K562 (cell line): ENCODE data around the gene RBMS1. TPM values are rescaled to one million over a fixed set of nuclear protein-coding genes. Genes with fewer than 3 reads are reported as not detected.

Experiments
- ATAC-seq: fragments of 200-7000 bp; cut with Tn5 transposase; 3 replicates; pipeline ENCODE4 v1.9.1; 2020; ENCODE audit warnings: moderate library complexity
- BruUV-seq: library from RNA; stranded (reverse); fragments of 400-500 nt; replicated peaks from 2 replicates; lab custom pipeline; 2021; lab: Mats Ljungman, UMichigan
- CTCF ChIA-PET: fragments of 300-600 bp; formaldehyde crosslinking; extraction: SDS; loops from one replicate; lab custom pipeline; 2021; ENCODE audit warnings: low intra/inter-chr PET ratio; lab: Yijun Ruan, JAX
- POLR2A ChIA-PET: fragments of 300-600, 350-650 bp; sonication (Branson Sonifier 250); formaldehyde crosslinking; extraction: SDS; loops from one replicate; lab custom pipeline; 2021; ENCODE audit warnings: antibody characterized with exemption, inconsistent platforms; lab: Yijun Ruan, JAX
- DNase-seq, 4 experiments: peaks; one replicate each; pipeline versions ENCODE4 v3.0.0 to v3.0.0-alpha.2; 2011 to 2018; ENCODE audit warnings: low spot score in 3 of 4, mixed read lengths in 3 of 4; ENCODE audit errors: extremely low read depth in 1 of 4
- FAIRE-seq: peaks from 2 replicates; lab custom pipeline; 2011; peaks lifted over from hg19 to GRCh38; lab: Jason Lieb, UNC
- H2AFZ ChIP-seq: 2 replicates; pipeline ENCODE4 v1.6.0; 2011; ENCODE audit warnings: low read depth, low read length, control low read depth, inconsistent platforms
- H3K27ac ChIP-seq: fragments of 200-600 bp; 3 replicates; pipeline ENCODE4 v1.8.0; 2011; ENCODE audit warnings: low read depth, mild to moderate bottlenecking, control low read depth, inconsistent platforms, low read length, moderate library complexity, mixed read lengths; ENCODE audit errors: extremely low read depth
- H3K27me3 ChIP-seq, 2 experiments: fragments of 300-600 bp in 1 of 2; 2 replicates in 1 of 2; 3 replicates in 1 of 2; pipeline versions ENCODE4 v1.6.0 to v1.8.0; 2011; ENCODE audit warnings: inconsistent platforms in 2 of 2, low read length in 2 of 2, mild to moderate bottlenecking in 1 of 2, mixed read lengths in 1 of 2, moderate library complexity in 1 of 2; ENCODE audit not compliant: control insufficient read depth in 2 of 2, insufficient read depth in 2 of 2
- H3K36me3 ChIP-seq: fragments of 300-600 bp; 3 replicates; pipeline ENCODE4 v1.8.0; 2011; ENCODE audit warnings: mild to moderate bottlenecking, low read length, inconsistent platforms; ENCODE audit not compliant: control insufficient read depth, insufficient read depth
- H3K4me1 ChIP-seq, 2 experiments: fragments of 200-600 bp in 1 of 2; replicated peaks in 1 of 2; 2 replicates in 1 of 2; 3 replicates in 1 of 2; pipeline versions ENCODE4 v1.5.1 to v1.8.0; 2011; ENCODE audit warnings: inconsistent platforms in 2 of 2, low read length in 2 of 2, mild to moderate bottlenecking in 1 of 2, mixed read lengths in 1 of 2, moderate library complexity in 1 of 2; ENCODE audit not compliant: control insufficient read depth in 2 of 2, insufficient read depth in 2 of 2
- H3K4me2 ChIP-seq: 2 replicates; pipeline ENCODE4 v1.6.1; 2011; ENCODE audit warnings: low read length, control low read depth, inconsistent platforms, mixed read lengths; ENCODE audit not compliant: insufficient read depth
- H3K4me3 ChIP-seq: fragments of 200-600 bp; sonication (generic), shearing (Covaris generic); 2 replicates; pipeline ENCODE4 v1.5.1; 2016; ENCODE audit warnings: control low read depth, inconsistent platforms
- H3K79me2 ChIP-seq: fragments of 200-600 bp; 3 replicates; pipeline ENCODE4 v1.8.0; 2011; ENCODE audit warnings: low read length, inconsistent platforms; ENCODE audit not compliant: control insufficient read depth, insufficient read depth
- H3K9ac ChIP-seq, 2 experiments: 2 replicates each; pipeline versions ENCODE4 v1.6.0 to v1.6.1; 2011; ENCODE audit warnings: low read depth in 2 of 2, low read length in 2 of 2, control low read depth in 1 of 2, inconsistent platforms in 1 of 2, mild to moderate bottlenecking in 1 of 2, mixed read lengths in 1 of 2; ENCODE audit not compliant: insufficient read depth in 1 of 2
- H3K9me1 ChIP-seq: one replicate; pipeline ENCODE4 v1.6.0; 2011; ENCODE audit warnings: inconsistent platforms, mild to moderate bottlenecking, low read length, moderate library complexity; ENCODE audit not compliant: control insufficient read depth, insufficient read depth
- H3K9me3 ChIP-seq: replicated peaks from 2 replicates; pipeline ENCODE4 v1.5.1; 2011; ENCODE audit warnings: low read depth, low read length, inconsistent platforms; ENCODE audit not compliant: control insufficient read depth, insufficient read depth
- H4K20me1 ChIP-seq: replicated peaks from 2 replicates; pipeline ENCODE4 v1.6.1; 2011; ENCODE audit warnings: low read length, inconsistent platforms, mixed read lengths; ENCODE audit not compliant: control insufficient read depth, insufficient read depth
- CREM ChIP-seq: IDR thresholded peaks from 2 replicates; pipeline ENCODE4 v1.6.1; 2014; ENCODE audit warnings: antibody characterized with exemption, low read depth
- HCFC1 ChIP-seq: IDR thresholded peaks from 2 replicates; pipeline ENCODE4 v1.6.1; 2012; ENCODE audit warnings: low read depth, low read length, improper control_type of control experiment
- HDAC8 ChIP-seq: fragments of 450-650 bp; IDR thresholded peaks from 2 replicates; pipeline ENCODE4 v1.6.1; 2016; ENCODE audit warnings: mild to moderate bottlenecking, missing genetic modification characterization, moderate library complexity, missing compliant biosample characterization
- HDGF ChIP-seq: fragments of 450-650 bp; IDR thresholded peaks from 2 replicates; pipeline ENCODE4 v1.6.1; 2016
- JUNB ChIP-seq: fragments of 450-650 bp; formaldehyde crosslinking; conservative IDR thresholded peaks from 2 replicates; pipeline ENCODE4 v1.4.0; 2020; ENCODE audit warnings: mild to moderate bottlenecking
- KDM4B ChIP-seq, 2 experiments: fragments of 450-650 bp in 1 of 2; sonication (generic) in 1 of 2; IDR thresholded peaks; 2 replicates each; pipeline ENCODE4 v1.6.1; 2016 to 2017; ENCODE audit warnings: borderline replicate concordance in 2 of 2, antibody characterized with exemption in 1 of 2, low read depth in 1 of 2, mild to moderate bottlenecking in 1 of 2
- NFE2 ChIP-seq: IDR thresholded peaks from 2 replicates; pipeline ENCODE4 v1.6.1; 2014; ENCODE audit warnings: antibody characterized with exemption, low read depth
- PHTF2 ChIP-seq: fragments of 250-450 bp; sonication (Bioruptor Pico); IDR thresholded peaks from 2 replicates; pipeline ENCODE4 v1.5.0; 2021; ENCODE audit warnings: mild to moderate bottlenecking
- TBL1XR1 ChIP-seq, 2 experiments: IDR thresholded peaks; 2 replicates each; pipeline ENCODE4 v1.6.1; 2012; ENCODE audit warnings: improper control_type of control experiment in 2 of 2, low read length in 2 of 2, mild to moderate bottlenecking in 1 of 2
- ZEB2 ChIP-seq: fragments of 450-650 bp; IDR thresholded peaks from 2 replicates; pipeline ENCODE4 v1.6.1; 2016
- ZNF146 ChIP-seq: IDR thresholded peaks from one replicate; pipeline ENCODE4 v1.6.1; 2018; ENCODE audit warnings: missing compliant biosample characterization; ENCODE audit not compliant: unreplicated experiment
- WGBS: fragments of 100-300 bp; shearing (Covaris generic); methylation state at CpG from one replicate; pipeline ENCODE4 v1.1.6; 2016; ENCODE audit warnings: low coverage, mixed read lengths; ENCODE audit not compliant: insufficient coverage; ENCODE audit errors: missing lambda C conversion rate; 5-methylcytosine and 5-hydroxymethylcytosine counted together
- in situ Hi-C: fragments of 300-500 bp; cut with MboI; formaldehyde crosslinking; loops from 4 replicates; pipeline ENCODE4 v1.15.0; 2018; ENCODE audit warnings: inconsistent platforms, mixed read lengths
- intact Hi-C: fragments of 100-400 bp; cut with micrococcal nuclease; formaldehyde crosslinking; loops from 2 replicates; pipeline ENCODE4 v1.14.2; 2022
- polyA plus RNA-seq, 8 experiments: library from polyadenylated mRNA; depleted of rRNA in 4 of 8; stranded (reverse) in 5 of 8; unstranded in 3 of 8; fragments of >200 nt; fragmentation: Nextera tagmentation in 2 of 8; fragmentation: Illumina TruSeq in 1 of 8; extraction: Ambion mirVana in 2 of 8; extraction: Trizol in 1 of 8; gene quantifications; 2 replicates each; pipeline versions ENCODE4 v1.2.1 to v1.2.3, GENCODE V29; 2011 to 2014; ENCODE audit warnings: inconsistent platforms in 1 of 8, missing spikeins in 1 of 8
- total RNA-seq, 7 experiments: library from RNA; depleted of rRNA in 6 of 7; stranded (reverse); fragments of >200 nt in 6 of 7; fragmentation: Illumina TruSeq in 2 of 7; extraction: Trizol in 2 of 7; gene quantifications; 2 replicates each; pipeline versions ENCODE4 v1.2.1 to v1.2.3, GENCODE V29; 2011 to 2021; ENCODE audit warnings: low replicate concordance in 1 of 7
- TF ChIP-seq, protein P1 (sequence below), 2 experiments: fragments of 450-650 bp in 1 of 2; IDR thresholded peaks; 2 replicates each; pipeline ENCODE4 v1.6.1; 2011 to 2017; ENCODE audit warnings: low read depth in 2 of 2, antibody characterized with exemption in 1 of 2, borderline replicate concordance in 1 of 2, low read length in 1 of 2, mild to moderate bottlenecking in 1 of 2, mixed read lengths in 1 of 2; ENCODE audit not compliant: control insufficient read depth in 1 of 2
- TF ChIP-seq, protein P2 (sequence below): sonication (generic); formaldehyde crosslinking; IDR thresholded peaks from 2 replicates; pipeline ENCODE4 v1.8.1; 2022; ENCODE audit warnings: missing genetic modification reagents

RBMS1 gene
- total and polyA plus RNA-seq, 9 of the 15 experiments (the other 6 are each of a cell fraction or from before 2014, with no cell fraction given) = 0.04 to 0.31 (median 0.09) TPM; not detected in 6

DNA sequence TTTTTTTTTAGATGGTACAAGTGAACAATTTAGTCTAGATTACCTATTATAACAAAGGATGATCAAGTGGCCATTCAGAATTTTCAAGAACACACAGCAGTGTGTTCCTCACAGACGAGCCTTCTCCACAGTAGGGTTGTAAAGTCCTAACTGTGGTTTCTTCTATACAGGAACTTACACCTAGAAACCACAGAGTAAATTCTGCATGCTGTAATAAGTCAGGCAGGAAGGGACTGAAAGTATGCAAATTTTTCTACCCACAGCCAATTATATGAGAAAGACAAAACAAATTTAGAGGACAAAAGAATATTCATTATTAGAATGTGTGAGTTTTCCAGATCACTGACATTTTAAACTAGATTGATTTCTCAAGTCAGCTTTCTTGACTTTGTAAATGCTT is 99.5 kb downstream of the RBMS1 start (continued):
- TF ChIP-seq HCFC1 (no peak), HDAC8 (tag) (no peak), KDM4B (IDR thresholded peaks at IDR 0.05; ENCODE audit: borderline replicate concordance in 2 of 2, low read depth in 1 of 2) (no peak), CREM (no peak), NFE2 (no peak), ZNF146 (CRISPR knock-in tag) (no peak), ZEB2 (no peak)
- TF ChIP-seq, protein P1, sequence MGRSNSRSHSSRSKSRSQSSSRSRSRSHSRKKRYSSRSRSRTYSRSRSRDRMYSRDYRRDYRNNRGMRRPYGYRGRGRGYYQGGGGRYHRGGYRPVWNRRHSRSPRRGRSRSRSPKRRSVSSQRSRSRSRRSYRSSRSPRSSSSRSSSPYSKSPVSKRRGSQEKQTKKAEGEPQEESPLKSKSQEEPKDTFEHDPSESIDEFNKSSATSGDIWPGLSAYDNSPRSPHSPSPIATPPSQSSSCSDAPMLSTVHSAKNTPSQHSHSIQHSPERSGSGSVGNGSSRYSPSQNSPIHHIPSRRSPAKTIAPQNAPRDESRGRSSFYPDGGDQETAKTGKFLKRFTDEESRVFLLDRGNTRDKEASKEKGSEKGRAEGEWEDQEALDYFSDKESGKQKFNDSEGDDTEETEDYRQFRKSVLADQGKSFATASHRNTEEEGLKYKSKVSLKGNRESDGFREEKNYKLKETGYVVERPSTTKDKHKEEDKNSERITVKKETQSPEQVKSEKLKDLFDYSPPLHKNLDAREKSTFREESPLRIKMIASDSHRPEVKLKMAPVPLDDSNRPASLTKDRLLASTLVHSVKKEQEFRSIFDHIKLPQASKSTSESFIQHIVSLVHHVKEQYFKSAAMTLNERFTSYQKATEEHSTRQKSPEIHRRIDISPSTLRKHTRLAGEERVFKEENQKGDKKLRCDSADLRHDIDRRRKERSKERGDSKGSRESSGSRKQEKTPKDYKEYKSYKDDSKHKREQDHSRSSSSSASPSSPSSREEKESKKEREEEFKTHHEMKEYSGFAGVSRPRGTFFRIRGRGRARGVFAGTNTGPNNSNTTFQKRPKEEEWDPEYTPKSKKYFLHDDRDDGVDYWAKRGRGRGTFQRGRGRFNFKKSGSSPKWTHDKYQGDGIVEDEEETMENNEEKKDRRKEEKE (IDR thresholded peaks at IDR 0.05; ENCODE audit: borderline replicate concordance in 1 of 2, control insufficient read depth in 1 of 2, low read depth in 2 of 2, low read length in 1 of 2) = no peak

DNA sequence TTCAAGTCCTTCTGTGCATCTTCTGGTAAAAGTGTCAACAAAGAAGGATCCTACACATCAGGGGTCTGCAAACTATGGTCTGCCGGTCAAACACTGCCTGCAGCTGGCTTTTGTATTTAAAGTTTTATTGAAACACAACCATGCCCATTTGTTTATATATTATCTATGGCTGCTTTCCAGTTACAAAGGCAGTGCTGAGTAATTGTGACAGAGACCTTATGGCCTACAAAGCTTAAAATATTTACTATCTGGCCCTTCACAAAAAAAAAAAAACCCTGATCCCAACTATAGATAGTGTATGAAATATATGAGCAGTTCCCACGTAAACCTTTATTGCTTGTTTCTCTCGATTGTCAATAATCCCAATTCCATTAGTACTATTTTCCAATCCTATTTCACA is 101.4 kb downstream of the RBMS1 start:
- Histone ChIP-seq H3K9me3 (no peaks in the 10 kb centered on the region), H3K9ac (no peak overlapping the region), H3K27me3 (no peaks in the 10 kb centered on the region), H3K36me3 (no peaks in the 10 kb centered on the region), H4K20me1 (no peaks in the 10 kb centered on the region; the same call in 1 of the 2 replicates), H3K79me2 (no peaks in the 10 kb centered on the region), H3K4me3 (no peak overlapping the region), H3K4me2 (no peak overlapping the region), H3K4me1 (no peaks in the 10 kb centered on the region), H3K27ac (no peak overlapping the region), H3K9me1 (no peaks in the 10 kb centered on the region), H2AFZ (no peak overlapping the region)
- no TSS peak for BruUV-seq
- ATAC-seq (no peak), DNase-seq (no peak), FAIRE-seq (no peak)
- POLR2A ChIA-PET = no interaction called here
- in situ Hi-C loops = no loop called here
- CTCF ChIA-PET = no interaction called here
- intact Hi-C loops = no loop called here
- WGBS = 2% methylated on average over 3 of the region's 3 CpGs
- TF ChIP-seq, protein P2, sequence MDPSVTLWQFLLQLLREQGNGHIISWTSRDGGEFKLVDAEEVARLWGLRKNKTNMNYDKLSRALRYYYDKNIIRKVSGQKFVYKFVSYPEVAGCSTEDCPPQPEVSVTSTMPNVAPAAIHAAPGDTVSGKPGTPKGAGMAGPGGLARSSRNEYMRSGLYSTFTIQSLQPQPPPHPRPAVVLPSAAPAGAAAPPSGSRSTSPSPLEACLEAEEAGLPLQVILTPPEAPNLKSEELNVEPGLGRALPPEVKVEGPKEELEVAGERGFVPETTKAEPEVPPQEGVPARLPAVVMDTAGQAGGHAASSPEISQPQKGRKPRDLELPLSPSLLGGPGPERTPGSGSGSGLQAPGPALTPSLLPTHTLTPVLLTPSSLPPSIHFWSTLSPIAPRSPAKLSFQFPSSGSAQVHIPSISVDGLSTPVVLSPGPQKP (CRISPR knock-in tag) = no peak
- TF ChIP-seq PHTF2 (no peak), TBL1XR1 (IDR thresholded peaks at IDR 0.05; ENCODE audit: low read length in 2 of 2) (no peak), HDGF (no peak), JUNB (CRISPR knock-in tag) (no peak)
